ENCODE results near the gene MEIS2. TPM values are rescaled to one million over a fixed set of nuclear protein-coding genes. Genes with fewer than 3 reads are reported as not detected.
A peak's percentile ranks its signal among the peaks of the same experiment; 100 is the strongest.

MEIS2 gene
- total RNA-seq, 1 donor from 2014 or later = 6.6 TPM

DNA sequence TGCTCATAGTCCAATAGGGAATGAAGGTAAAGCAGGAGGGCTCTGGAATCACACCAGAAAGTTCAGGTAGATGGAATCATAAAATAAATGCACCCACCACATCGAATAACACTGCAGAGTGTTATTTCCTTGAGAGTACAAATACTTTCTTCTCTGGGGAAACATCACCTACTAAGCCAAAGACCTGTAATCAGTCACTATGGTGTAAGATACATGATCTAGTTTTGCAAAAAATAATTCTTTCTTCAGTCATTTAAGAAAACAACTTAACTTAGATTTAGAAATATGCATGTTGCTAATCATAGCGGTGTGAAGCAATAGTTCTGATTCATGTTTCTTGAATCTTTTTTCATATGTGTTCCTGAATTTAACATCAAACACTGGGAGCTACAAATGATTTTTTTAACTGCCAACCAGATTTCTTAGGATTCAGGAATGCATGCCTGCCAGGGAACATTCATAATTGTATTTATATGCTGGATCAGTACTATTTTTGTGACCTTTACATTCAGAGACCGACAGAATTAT lies 40.2 kb upstream of the MEIS2 start:
- Histone ChIP-seq H3K36me3 (ENCODE audit: control insufficient read depth, insufficient read depth, low read length) (no peaks in the 10 kb centered on the region), H3K4me3 (ENCODE audit: low read depth, low read length) (no peak overlapping the region), H3K27me3 (ENCODE audit: control insufficient read depth, insufficient read depth, low read length) (no peaks in the 10 kb centered on the region)
- DNase-seq (ENCODE audit: low read depth) (peak; percentile 46), FAIRE-seq (no peak)
- TF ChIP-seq CTCF (IDR thresholded peaks at IDR 0.05; ENCODE audit: insufficient read depth, low read length, severe bottlenecking) = no peak

- TF ChIP-seq CTCF (IDR thresholded peaks at IDR 0.05; ENCODE audit: insufficient read depth, low read length, severe bottlenecking) = no peak
- no peaks in the 10 kb centered on the region for H3K36me3 ChIP-seq (ENCODE audit: control insufficient read depth, insufficient read depth, low read length)
- no peak for DNase-seq (ENCODE audit: low read depth)
- no peak overlapping the region for H3K4me3 ChIP-seq (ENCODE audit: low read depth, low read length)
- FAIRE-seq = peak; percentile 64
- no peaks in the 10 kb centered on the region for H3K27me3 ChIP-seq (ENCODE audit: control insufficient read depth, insufficient read depth, low read length)
Measured at GRCh38 chr15:37138591-37139215, 38.4 kb upstream of the MEIS2 start.

DNA sequence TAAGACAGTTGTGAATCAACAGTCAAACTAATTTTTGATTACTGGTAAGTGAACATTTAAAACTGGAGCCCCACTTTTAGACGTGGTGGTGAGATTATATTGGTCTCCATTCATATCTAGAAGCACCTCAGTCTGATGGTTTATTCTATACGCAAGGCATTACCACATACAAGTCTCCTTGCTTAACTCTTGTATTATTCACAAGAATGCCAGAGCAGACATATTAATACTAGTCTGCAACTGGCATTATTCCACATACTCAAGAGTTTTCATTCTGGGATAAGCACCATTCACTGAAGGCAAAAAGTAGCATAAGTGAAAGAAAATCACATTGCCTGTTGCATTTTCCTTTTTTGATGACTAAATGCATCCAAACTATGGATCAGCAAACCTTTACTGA lies 36.9 kb upstream of the MEIS2 start:
- Histone ChIP-seq H3K36me3 (ENCODE audit: control insufficient read depth, insufficient read depth, low read length) (no peaks in the 10 kb centered on the region), H3K27me3 (ENCODE audit: control insufficient read depth, insufficient read depth, low read length) (no peaks in the 10 kb centered on the region), H3K4me3 (ENCODE audit: low read depth, low read length) (no peak overlapping the region)
- FAIRE-seq (no peak), DNase-seq (ENCODE audit: low read depth) (no peak)
- TF ChIP-seq CTCF (IDR thresholded peaks at IDR 0.05; ENCODE audit: insufficient read depth, low read length, severe bottlenecking) = no peak

- no peak for DNase-seq (ENCODE audit: low read depth)
- TF ChIP-seq CTCF (IDR thresholded peaks at IDR 0.05; ENCODE audit: insufficient read depth, low read length, severe bottlenecking) = no peak
- no peak for FAIRE-seq
- no peaks in the 10 kb centered on the region for H3K36me3 ChIP-seq (ENCODE audit: control insufficient read depth, insufficient read depth, low read length)
- no peaks in the 10 kb centered on the region for H3K27me3 ChIP-seq (ENCODE audit: control insufficient read depth, insufficient read depth, low read length)
- no peak overlapping the region for H3K4me3 ChIP-seq (ENCODE audit: low read depth, low read length)
Measured at GRCh38 chr15:37136666-37137065, 36.3 kb upstream of the MEIS2 start.

- peak; percentile 54 for TF ChIP-seq CTCF (IDR thresholded peaks at IDR 0.05; ENCODE audit: insufficient read depth, low read length, severe bottlenecking)
- H3K36me3 ChIP-seq (ENCODE audit: control insufficient read depth, insufficient read depth, low read length) = no peaks in the 10 kb centered on the region
- DNase-seq (ENCODE audit: low read depth) (peak; percentile 47), FAIRE-seq (no peak)
- H3K27me3 ChIP-seq (ENCODE audit: control insufficient read depth, insufficient read depth, low read length) = no peaks in the 10 kb centered on the region
- no peak overlapping the region for H3K4me3 ChIP-seq (ENCODE audit: low read depth, low read length)
Measured at GRCh38 chr15:37135225-37135624, 34.9 kb upstream of the MEIS2 start.

DNA sequence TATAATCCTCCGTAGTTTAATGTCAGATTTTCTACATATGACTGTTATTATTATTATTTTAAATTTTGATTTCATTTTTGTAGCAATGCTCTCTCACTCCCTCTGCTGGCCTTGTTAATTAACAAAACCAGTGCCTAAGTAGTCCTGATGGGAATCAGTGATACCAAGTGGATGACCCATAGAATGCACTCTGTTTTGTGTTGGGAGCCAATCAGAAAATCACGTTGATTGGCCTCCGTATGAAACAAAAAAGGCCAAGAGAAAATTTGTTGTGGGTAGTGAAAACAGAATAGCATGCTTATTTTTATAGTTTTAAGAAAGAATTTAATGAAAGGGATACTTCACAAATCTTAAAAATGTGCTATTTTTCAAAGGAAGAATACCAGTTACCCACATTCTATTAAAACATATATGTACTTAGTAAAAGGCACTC lies 34.4 kb upstream of the MEIS2 start:
- peak; percentile 44 for TF ChIP-seq CTCF (IDR thresholded peaks at IDR 0.05; ENCODE audit: insufficient read depth, low read length, severe bottlenecking)
- no peak for FAIRE-seq
- no peaks in the 10 kb centered on the region for H3K27me3 ChIP-seq (ENCODE audit: control insufficient read depth, insufficient read depth, low read length)

More for the DNA sequence above, 34.4 kb upstream of the MEIS2 start:
- DNase-seq (ENCODE audit: low read depth) = peak; percentile 47
- H3K4me3 ChIP-seq (ENCODE audit: low read depth, low read length) = no peak overlapping the region
- H3K36me3 ChIP-seq (ENCODE audit: control insufficient read depth, insufficient read depth, low read length) = no peaks in the 10 kb centered on the region

Measured in bronchial epithelial cell (primary cell).